ENCODE results near the gene NFAT5. TPM values are rescaled to one million over a fixed set of nuclear protein-coding genes. Genes with fewer than 3 reads are reported as not detected.
A peak's percentile ranks its signal among the peaks of the same experiment; 100 is the strongest.

NFAT5 gene
- polyA plus RNA-seq, 1 donor: 68.1 TPM

DNA sequence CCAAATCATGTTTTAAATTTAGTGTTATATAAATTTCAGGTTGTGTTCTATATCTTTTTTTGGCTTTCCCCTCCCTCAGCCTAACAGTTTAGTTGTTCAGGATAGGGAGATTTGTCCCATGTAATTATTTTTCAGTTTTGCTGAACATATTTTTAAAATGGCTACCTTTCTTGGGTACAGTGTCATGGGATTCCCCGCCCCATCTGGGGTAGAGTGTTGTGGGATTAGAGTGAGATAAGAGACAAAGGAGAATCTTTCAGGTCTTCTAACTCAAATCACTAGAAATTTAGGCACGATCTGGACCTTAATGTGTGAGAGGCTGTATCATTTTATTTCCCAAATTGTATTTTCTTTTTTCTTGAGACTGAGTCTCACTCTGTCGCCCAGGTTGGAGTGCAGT, 24.8 kb downstream of the NFAT5 start:
- no peak for DNase-seq

GRCh38 chr16:69593751-69594255, 28.0 kb downstream of the NFAT5 start:
- DNase-seq: peak; percentile 41

DNA sequence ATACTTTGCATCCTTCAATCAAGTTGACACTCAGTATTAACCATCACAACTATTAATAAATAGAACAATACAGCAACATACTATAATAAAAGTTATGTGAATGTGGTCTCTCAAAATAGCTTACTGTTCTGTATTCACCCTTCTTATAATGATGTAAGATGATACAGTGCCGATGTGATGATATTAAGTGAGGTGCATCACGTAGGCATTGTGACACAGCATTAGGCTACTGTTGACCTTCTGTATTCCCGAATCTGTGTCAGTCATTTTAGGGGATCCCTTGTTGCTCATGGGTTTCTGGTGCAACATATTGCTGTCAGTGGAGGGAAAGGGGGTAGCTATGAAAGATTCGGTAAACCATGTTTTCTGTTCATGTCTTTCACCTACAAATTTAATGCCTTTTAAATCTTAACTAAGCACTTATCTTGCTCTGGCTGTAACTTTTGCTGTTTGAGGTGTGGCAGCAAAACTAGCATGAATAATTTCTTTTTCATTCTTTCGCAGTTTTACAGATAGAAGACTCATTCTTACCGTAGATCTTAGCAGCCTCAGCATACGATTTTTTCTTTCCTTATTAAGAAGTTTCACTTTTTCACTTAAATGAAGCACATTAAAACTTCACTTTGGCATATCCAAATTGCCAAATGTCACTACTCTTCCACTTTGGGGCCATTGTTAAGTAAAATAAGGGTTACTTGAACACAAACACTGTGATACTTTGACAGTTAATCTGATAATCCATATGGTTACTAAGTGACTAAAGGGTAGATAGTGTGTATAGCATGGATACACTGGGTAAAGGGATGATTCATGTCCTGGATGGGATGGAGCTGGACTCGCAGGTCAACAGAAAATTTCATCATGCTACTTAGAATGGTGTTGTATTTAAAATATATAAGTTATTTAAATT, 29.6 kb downstream of the NFAT5 start:
- DNase-seq: no peak

DNA sequence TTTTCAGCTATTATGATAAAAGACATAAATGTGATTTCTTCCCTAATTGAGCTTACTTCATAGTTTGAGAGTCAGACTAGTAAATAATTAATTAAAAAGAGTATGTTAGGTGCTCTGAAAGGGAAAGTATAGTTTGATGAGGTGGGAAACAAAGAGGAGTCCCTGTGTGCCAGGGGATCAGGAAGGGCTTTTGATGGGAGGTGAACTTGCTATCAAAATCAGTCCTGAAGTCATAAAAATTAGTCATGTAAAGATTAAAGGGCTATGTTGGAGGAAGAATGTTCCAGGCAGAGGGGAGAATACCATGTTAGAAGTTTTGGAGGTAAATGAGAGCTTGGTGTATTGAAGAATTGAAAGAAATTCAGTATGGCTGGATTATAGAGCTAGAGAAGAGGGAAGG, 31.0 kb downstream of the NFAT5 start:
- no peak for DNase-seq

GRCh38 chr16:69598045-69598444, 32.3 kb downstream of the NFAT5 start:
- DNase-seq: no peak

GRCh38 chr16:69599731-69600130, 34.0 kb downstream of the NFAT5 start:
- no peak for DNase-seq

DNA sequence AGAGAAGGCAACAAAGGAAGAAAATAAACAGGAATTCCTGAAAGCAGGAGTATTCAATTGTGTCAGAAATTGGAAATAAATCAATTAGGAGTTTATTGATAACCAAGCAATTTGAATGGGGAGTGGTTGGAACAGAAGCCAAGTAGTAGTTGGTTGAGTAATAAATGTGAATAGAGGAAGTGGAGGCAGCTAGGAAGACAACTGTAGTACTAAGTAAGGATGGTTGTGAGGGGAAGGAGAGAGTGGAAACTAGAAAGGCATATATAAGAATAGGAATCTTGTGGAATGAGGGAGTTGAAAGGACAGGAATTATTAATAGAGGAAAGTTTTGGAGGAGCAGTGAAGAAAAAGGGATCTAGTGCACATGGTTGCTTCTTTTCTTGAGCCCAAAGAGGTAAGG, 34.4 kb downstream of the NFAT5 start:
- no peak for DNase-seq

DNA sequence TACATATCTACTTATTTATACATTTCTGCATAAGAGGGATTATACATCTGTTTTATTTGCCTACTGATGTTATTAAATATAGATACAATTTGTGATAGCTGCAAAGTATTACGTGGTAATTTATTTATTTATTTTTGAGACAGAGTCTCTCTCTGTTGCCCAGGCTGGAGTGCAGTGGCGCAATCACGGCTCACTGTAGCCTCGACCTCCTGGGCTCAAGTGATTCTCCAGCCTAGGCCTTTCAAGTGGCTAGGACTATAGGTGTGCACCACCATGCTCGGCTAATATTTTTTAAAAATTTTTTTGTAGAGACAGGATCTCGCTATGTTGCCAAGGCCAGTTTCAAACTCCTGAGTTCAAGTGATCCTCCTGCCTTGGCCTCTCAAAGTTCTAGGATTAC, 35.5 kb downstream of the NFAT5 start:
- DNase-seq: no peak

- no peak for DNase-seq
Measured at GRCh38 chr16:69606985-69607384, 41.2 kb downstream of the NFAT5 start.

GRCh38 chr16:69607674-69608073, 41.9 kb downstream of the NFAT5 start:
- no peak for DNase-seq

DNA sequence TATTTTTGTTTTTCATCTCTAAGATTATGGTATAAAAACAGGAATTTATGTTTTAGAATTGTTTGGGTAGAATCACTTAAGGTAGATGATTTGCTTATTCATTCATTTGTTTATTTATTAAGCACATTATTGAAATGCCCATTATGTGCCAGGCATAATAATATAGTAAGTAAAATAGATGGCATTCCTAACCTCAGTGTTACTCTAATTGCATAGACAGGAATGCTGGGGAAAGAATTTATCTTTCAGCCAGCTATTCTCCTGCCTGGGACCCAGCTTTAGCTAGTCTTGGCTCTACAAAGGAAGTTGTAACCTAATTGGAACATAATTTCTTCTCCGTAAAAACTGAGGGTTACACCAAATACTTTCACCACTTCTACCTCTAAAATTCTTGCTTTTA, 44.6 kb downstream of the NFAT5 start:
- no peak for DNase-seq

GRCh38 chr16:69611103-69611640, 45.4 kb downstream of the NFAT5 start:
- DNase-seq: no peak

DNA sequence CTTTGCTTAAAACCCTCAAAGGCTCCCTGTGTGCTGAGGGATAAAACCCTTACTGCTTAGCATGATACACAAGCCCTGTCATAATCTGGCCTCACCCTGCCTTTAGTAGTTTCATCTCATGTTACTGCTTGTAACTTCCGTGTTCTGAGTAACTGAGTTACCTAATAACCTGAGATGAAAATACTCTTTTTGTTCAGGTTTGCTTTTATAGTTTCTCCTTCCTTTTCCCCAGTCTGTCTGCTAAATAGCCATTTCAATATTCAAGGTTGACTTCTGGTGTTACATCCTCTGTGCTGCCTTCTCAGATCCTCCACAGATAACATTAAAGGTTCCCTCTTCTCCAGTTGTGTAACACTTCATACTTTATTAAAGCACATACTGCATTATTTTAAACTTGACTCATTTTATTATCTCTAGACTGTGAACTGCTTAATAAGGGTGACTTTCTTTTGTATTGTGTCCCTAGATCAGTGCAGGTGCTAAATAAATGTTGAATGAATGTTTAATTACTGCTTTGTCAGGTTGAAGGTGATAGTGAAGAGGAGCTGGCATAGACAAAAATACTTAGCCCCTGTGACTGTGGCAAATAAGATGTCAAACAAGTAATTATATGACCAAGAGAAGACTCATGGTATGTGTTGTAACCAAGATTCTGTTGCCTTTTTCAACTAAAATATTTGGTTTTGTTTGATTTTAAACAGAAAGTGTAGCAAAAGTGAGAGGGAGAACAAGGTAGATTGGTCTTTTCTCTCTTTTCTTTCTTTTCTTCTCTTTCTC, 47.8 kb downstream of the NFAT5 start:
- no peak for DNase-seq

- DNase-seq: no peak
Measured at GRCh38 chr16:69615528-69615927, 49.8 kb downstream of the NFAT5 start.

GRCh38 chr16:69616082-69616481, 50.3 kb downstream of the NFAT5 start:
- DNase-seq: no peak

- DNase-seq: no peak
Measured at GRCh38 chr16:69618307-69618706, 52.5 kb downstream of the NFAT5 start.

DNA sequence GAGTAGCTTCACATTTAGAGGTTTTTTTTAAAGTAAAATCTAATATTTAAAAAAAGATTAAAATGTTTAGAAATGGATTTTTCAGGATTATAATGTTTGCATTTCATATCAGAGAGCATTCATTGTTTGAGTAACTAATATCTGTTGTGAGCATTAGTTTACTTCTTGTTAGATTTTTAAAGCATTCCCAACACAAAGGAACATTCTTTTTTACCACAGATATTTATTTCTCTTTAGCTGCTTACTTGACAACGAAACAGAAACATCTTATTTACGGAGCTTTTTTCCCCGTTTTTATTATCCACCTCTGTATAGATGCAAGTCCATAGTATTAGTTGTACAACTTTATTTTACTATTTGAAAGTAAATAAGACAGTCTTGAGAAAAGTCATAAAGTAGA, 53.0 kb downstream of the NFAT5 start:
- no peak for DNase-seq

DNA sequence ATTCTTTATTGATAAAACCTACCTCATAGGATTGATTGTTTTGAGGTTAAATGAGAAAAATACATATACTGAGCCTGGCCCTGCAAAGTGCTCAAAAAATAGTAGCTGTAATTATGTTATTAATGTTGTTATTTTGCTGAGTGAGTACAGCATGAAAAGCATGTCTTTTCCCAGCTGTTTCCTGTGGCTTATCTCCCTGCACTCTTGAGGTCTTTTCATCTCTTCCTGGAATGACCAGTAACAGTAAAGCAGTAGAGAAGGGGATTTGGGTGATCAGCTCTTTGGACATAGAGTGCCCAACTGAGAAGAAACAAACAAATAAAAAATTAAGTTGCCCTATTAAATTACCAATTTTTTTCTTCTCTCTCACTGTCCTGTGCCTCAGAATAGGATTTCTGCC, 53.7 kb downstream of the NFAT5 start:
- DNase-seq: no peak

DNA sequence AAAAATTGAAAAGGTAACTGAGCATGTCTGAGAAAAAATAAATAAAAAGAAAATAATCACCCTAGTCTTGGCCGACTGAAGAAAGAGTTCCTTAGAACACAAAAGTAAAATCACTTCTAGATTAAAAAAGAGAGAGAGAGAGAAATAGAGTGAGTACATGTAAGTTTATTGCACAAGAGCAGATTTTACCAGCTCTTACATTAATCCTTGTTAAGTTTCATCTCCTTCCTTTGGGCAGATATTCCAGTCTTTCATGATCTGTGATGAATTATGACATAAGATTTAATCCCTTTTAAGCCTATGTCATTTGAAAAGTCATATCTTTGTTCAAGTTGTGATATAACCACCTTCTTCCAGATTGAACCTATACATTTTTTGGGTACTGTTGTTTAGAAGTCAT, 54.8 kb downstream of the NFAT5 start:
- DNase-seq: no peak

GRCh38 chr16:69621225-69621624, 55.5 kb downstream of the NFAT5 start:
- DNase-seq: no peak

DNA sequence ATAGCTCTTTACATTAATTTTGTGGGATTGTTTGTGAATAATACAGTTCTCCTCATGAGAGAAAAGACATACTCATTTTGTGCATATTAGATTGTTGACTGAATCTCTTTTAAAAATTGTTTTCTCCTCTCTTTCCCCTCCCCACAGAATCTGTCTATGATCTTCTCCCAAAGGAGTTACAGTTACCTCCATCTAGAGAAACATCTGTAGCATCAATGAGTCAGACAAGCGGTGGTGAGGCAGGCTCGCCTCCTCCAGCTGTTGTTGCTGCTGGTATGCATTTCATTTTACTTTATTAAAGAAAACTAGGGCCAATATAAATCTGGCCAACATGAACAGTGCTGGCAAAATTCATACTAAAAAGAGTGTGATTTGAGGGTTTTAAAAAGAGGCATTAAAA, 60.5 kb downstream of the NFAT5 start:
- DNase-seq: no peak

- DNase-seq: no peak
Measured at GRCh38 chr16:69632828-69633227, 67.1 kb downstream of the NFAT5 start.

GRCh38 chr16:69633375-69633774, 67.6 kb downstream of the NFAT5 start:
- no peak for DNase-seq

All from left kidney (tissue), 2 donors.